Measurements from ENCODE around the gene ZNRD2. TPM values are rescaled to one million over a fixed set of nuclear protein-coding genes. Genes with fewer than 3 reads are reported as not detected.

ZNRD2 gene
- total RNA-seq, 3 donors from 2014 or later, result 120 to 148 (median 136) TPM

- DNase-seq, result no peak
- peaks cover 18% of the 10 kb centered on the region for H3K4me1 Mint-ChIP-seq (ENCODE audit: low read depth)
- no peaks in the 10 kb centered on the region for H3K27me3 Mint-ChIP-seq (ENCODE audit: low read depth)
- H3K9me3 Mint-ChIP-seq, result no peaks in the 10 kb centered on the region
- peaks cover 25% of the 10 kb centered on the region for H3K36me3 Mint-ChIP-seq (ENCODE audit: insufficient read depth)
- no peak for ATAC-seq
- no peak overlapping the region for H3K4me3 Mint-ChIP-seq
Measured at GRCh38 chr11:65620666-65621065, 50.4 kb downstream of the ZNRD2 start.

GRCh38 chr11:65621460-65621859 lies 51.2 kb downstream of the ZNRD2 start:
- no peak overlapping the region for H3K4me3 Mint-ChIP-seq
- H3K27me3 Mint-ChIP-seq (ENCODE audit: low read depth), result no peaks in the 10 kb centered on the region
- peaks cover 29% of the 10 kb centered on the region for H3K36me3 Mint-ChIP-seq (ENCODE audit: insufficient read depth)
- ATAC-seq (no peak), DNase-seq (no peak)
- H3K9me3 Mint-ChIP-seq, result no peaks in the 10 kb centered on the region
- peaks cover 24% of the 10 kb centered on the region for H3K4me1 Mint-ChIP-seq (ENCODE audit: low read depth)

Other genes with a start within 250 kb of the ZNRD2 start
- gene DPF2, start 236.6 kb upstream of the ZNRD2 start, total RNA-seq, result 10 to 100 TPM; 56.7 to 59.1 (median 58.0) TPM
- gene TIGD3, start 215.7 kb upstream of the ZNRD2 start, total RNA-seq, result under 1 TPM; 0.46 to 0.66 (median 0.50) TPM
- 10 to 100 TPM in 1 of 3 donors, 1 to 10 TPM in 2; 7.0 to 11.1 (median 9.5) TPM for gene SLC25A45, start 187.8 kb upstream of the ZNRD2 start, total RNA-seq
- 10 to 100 TPM; 43.0 to 49.2 (median 44.9) TPM for gene FRMD8, start 183.8 kb upstream of the ZNRD2 start, total RNA-seq
- 100 to 1,000 TPM in 2 of 3 donors, 10 to 100 TPM in 1; 95.5 to 136 (median 123) TPM for gene NEAT1, start 147.7 kb upstream of the ZNRD2 start, total RNA-seq
- gene MALAT1, start 71.4 kb upstream of the ZNRD2 start, total RNA-seq, result 1,000 to 10,000 TPM; 3,100 to 4,455 (median 3,753) TPM
- 10 to 100 TPM; 87.6 to 94.6 (median 94.3) TPM for gene SCYL1, start 45.4 kb upstream of the ZNRD2 start, total RNA-seq
- 10 to 100 TPM; 33.1 to 40.8 (median 40.1) TPM for gene LTBP3, start 12.1 kb upstream of the ZNRD2 start, total RNA-seq
- gene FAM89B, start 2.1 kb downstream of the ZNRD2 start, total RNA-seq, result 10 to 100 TPM; 27.4 to 32.0 (median 28.6) TPM
- gene EHBP1L1, start 5.6 kb downstream of the ZNRD2 start, total RNA-seq, result 10 to 100 TPM; 59.8 to 84.9 (median 80.1) TPM
- 1 to 10 TPM; 1.4 to 2.1 (median 1.4) TPM for gene KCNK7, start 25.3 kb downstream of the ZNRD2 start, total RNA-seq
- gene MAP3K11, start 43.7 kb downstream of the ZNRD2 start, total RNA-seq, result 10 to 100 TPM; 71.8 to 87.1 (median 74.3) TPM
- gene PCNX3, start 45.3 kb downstream of the ZNRD2 start, total RNA-seq, result 10 to 100 TPM; 55.8 to 59.7 (median 59.5) TPM
- 100 to 1,000 TPM in 1 of 3 donors, 10 to 100 TPM in 2; 80.0 to 101 (median 95.4) TPM for gene SIPA1, start 67.6 kb downstream of the ZNRD2 start, total RNA-seq
- 100 to 1,000 TPM; 108 to 118 (median 111) TPM for gene RELA, start 92.4 kb downstream of the ZNRD2 start, total RNA-seq
- gene KAT5, start 141.8 kb downstream of the ZNRD2 start, total RNA-seq, result 10 to 100 TPM; 81.7 to 96.5 (median 85.1) TPM
- 100 to 1,000 TPM in 2 of 3 donors, 10 to 100 TPM in 1; 95.6 to 122 (median 115) TPM for gene RNASEH2C, start 150.3 kb downstream of the ZNRD2 start, total RNA-seq
- gene AP5B1, start 210.5 kb downstream of the ZNRD2 start, total RNA-seq, result 10 to 100 TPM; 17.3 to 19.4 (median 17.4) TPM
- under 1 TPM in 2 of 3 donors, not detected in 1; 0.05 TPM for gene OVOL1, start 216.6 kb downstream of the ZNRD2 start, total RNA-seq

Data from activated T-cell treated with anti-CD3 and anti-CD28 coated beads, Interleukin-2, amount 50 U/mL, for 4 hours (primary cell).